NCI-H2227 (cell line): ENCODE results near the gene CEP295NL.
A peak's percentile ranks its signal among the peaks of the same experiment; 100 is the strongest.
"Not testable (repeated sequence)": the region's sequence is repeated elsewhere in the genome, so short reads cannot be mapped to it uniquely, and the experiment has no call there.

Experiments used
- DNase-seq: peaks from one replicate; lab custom pipeline; 2025; ENCODE audit not compliant: unreplicated experiment; lab: John Stamatoyannopoulos, UW

CEP295NL gene

GRCh38 chr17:78903101-78903779 lies at the start of gene CEP295NL:
Gene CEP295NL, minus strand, starts transcription at chr17:78903201. Its CDS starts 1,373 bp downstream, at chr17:78901828.
- peak; percentile 71 for DNase-seq

- DNase-seq: no peak
Observed at GRCh38 chr17:78952706-78953105, 49.7 kb upstream of the CEP295NL start.

GRCh38 chr17:78951967-78952551 lies 49.1 kb upstream of the CEP295NL start:
- DNase-seq: no peak

- no peak for DNase-seq
Observed at GRCh38 chr17:78950870-78951269, 47.9 kb upstream of the CEP295NL start.

- DNase-seq: no peak
Observed at GRCh38 chr17:78947235-78948149, 44.5 kb upstream of the CEP295NL start.

GRCh38 chr17:78946631-78947030 lies 43.6 kb upstream of the CEP295NL start:
- DNase-seq: no peak

GRCh38 chr17:78946131-78946530 lies 43.1 kb upstream of the CEP295NL start:
- DNase-seq: no peak

- not testable (repeated sequence) for DNase-seq
Observed at GRCh38 chr17:78945455-78945854, 42.5 kb upstream of the CEP295NL start.

- no peak for DNase-seq
Observed at GRCh38 chr17:78944956-78945355, 42.0 kb upstream of the CEP295NL start.

- no peak for DNase-seq
Observed at GRCh38 chr17:78944026-78944425, 41.0 kb upstream of the CEP295NL start.

GRCh38 chr17:78940708-78941107 lies 37.7 kb upstream of the CEP295NL start:
- DNase-seq: peak; percentile 30

- DNase-seq: no peak
Observed at GRCh38 chr17:78940258-78940657, 37.3 kb upstream of the CEP295NL start.

GRCh38 chr17:78939615-78940014 lies 36.6 kb upstream of the CEP295NL start:
- DNase-seq: no peak

- DNase-seq: no peak
Observed at GRCh38 chr17:78937561-78937960, 34.6 kb upstream of the CEP295NL start.

GRCh38 chr17:78935419-78936323 lies 32.7 kb upstream of the CEP295NL start:
- DNase-seq: peak; percentile 77

- no peak for DNase-seq
Observed at GRCh38 chr17:78934681-78935418, 31.8 kb upstream of the CEP295NL start.

GRCh38 chr17:78933959-78934568 lies 31.1 kb upstream of the CEP295NL start:
- DNase-seq: peak; percentile 75

- no peak for DNase-seq
Observed at GRCh38 chr17:78933025-78933958, 30.3 kb upstream of the CEP295NL start.
